ENCODE results near the gene SEMA4A.

DNA sequence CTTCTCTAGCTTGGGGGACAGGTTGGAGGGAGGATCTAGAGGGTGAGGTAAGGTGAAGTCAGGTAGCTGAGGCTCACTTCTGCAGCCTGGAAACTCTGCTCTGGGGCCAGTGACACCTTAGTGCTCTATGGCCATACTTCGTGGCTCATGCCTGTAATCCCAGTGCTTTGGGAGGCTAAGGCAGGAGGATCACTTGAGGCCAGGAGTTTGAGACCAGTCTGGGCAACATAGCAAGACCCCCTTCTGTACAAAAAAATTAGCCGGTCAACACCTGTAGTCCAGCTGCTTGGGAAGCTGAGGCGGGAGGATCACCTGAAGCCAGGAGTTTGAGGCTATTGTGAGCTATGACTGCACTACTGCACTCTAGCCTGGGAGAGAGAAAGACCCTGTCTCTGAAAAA is 33.1 kb upstream of the SEMA4A start:
- TF ChIP-seq, protein P1, sequence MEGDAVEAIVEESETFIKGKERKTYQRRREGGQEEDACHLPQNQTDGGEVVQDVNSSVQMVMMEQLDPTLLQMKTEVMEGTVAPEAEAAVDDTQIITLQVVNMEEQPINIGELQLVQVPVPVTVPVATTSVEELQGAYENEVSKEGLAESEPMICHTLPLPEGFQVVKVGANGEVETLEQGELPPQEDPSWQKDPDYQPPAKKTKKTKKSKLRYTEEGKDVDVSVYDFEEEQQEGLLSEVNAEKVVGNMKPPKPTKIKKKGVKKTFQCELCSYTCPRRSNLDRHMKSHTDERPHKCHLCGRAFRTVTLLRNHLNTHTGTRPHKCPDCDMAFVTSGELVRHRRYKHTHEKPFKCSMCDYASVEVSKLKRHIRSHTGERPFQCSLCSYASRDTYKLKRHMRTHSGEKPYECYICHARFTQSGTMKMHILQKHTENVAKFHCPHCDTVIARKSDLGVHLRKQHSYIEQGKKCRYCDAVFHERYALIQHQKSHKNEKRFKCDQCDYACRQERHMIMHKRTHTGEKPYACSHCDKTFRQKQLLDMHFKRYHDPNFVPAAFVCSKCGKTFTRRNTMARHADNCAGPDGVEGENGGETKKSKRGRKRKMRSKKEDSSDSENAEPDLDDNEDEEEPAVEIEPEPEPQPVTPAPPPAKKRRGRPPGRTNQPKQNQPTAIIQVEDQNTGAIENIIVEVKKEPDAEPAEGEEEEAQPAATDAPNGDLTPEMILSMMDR (IDR thresholded peaks at IDR 0.05): no peak
- no peak for TF ChIP-seq POLR2A (IDR thresholded peaks at IDR 0.05)
